Eye (tissue), 1 donor: ENCODE results near the gene THRB.
"Not testable (repeated sequence)": the region's sequence is repeated elsewhere in the genome, so short reads cannot be mapped to it uniquely, and the experiment has no call there.

ENCODE experiments used
- DNase-seq: peaks from one replicate; pipeline ENCODE4 v3.0.0-alpha.2; 2015

Gene THRB

GRCh38 chr3:24133942-24134341 is 360.7 kb downstream of the THRB start:
- DNase-seq, result no peak

GRCh38 chr3:24133436-24133835 is 361.2 kb downstream of the THRB start:
- DNase-seq, result no peak

GRCh38 chr3:24129549-24129948 is 365.1 kb downstream of the THRB start:
- DNase-seq, result peak; percentile 17

GRCh38 chr3:24128199-24129005 is 366.2 kb downstream of the THRB start:
- peak; percentile 40 for DNase-seq

GRCh38 chr3:24123596-24123995 is 371.1 kb downstream of the THRB start:
- no peak for DNase-seq

GRCh38 chr3:24120434-24120833 is 374.2 kb downstream of the THRB start:
- no peak for DNase-seq

- DNase-seq, result no peak
Observed at GRCh38 chr3:24119321-24119751, 375.3 kb downstream of the THRB start.

- no peak for DNase-seq
Observed at GRCh38 chr3:24117508-24117907, 377.1 kb downstream of the THRB start.

GRCh38 chr3:24111711-24112110 is 382.9 kb downstream of the THRB start:
- no peak for DNase-seq

- DNase-seq, result no peak
Observed at GRCh38 chr3:24110051-24110450, 384.6 kb downstream of the THRB start.

- no peak for DNase-seq
Observed at GRCh38 chr3:24101676-24102168, 392.9 kb downstream of the THRB start.

GRCh38 chr3:24100696-24101402 is 393.8 kb downstream of the THRB start:
- DNase-seq, result no peak

GRCh38 chr3:24096695-24097290 is 397.9 kb downstream of the THRB start:
- DNase-seq, result no peak

- DNase-seq, result no peak
Observed at GRCh38 chr3:24096271-24096670, 398.4 kb downstream of the THRB start.

GRCh38 chr3:24094818-24095217 is 399.8 kb downstream of the THRB start:
- not testable (repeated sequence) for DNase-seq

- DNase-seq, result no peak
Observed at GRCh38 chr3:24088782-24089181, 405.9 kb downstream of the THRB start.

GRCh38 chr3:24087469-24087868 is 407.2 kb downstream of the THRB start:
- DNase-seq, result no peak

- peak; percentile 62 for DNase-seq
Observed at GRCh38 chr3:24086617-24087404, 407.8 kb downstream of the THRB start.

- peak; percentile 33 for DNase-seq
Observed at GRCh38 chr3:24086206-24086605, 408.4 kb downstream of the THRB start.

GRCh38 chr3:24072193-24072592 is 422.5 kb downstream of the THRB start:
- no peak for DNase-seq

- DNase-seq, result no peak
Observed at GRCh38 chr3:24069045-24069444, 425.6 kb downstream of the THRB start.

- DNase-seq, result no peak
Observed at GRCh38 chr3:24067483-24067882, 427.2 kb downstream of the THRB start.
